Tongue (tissue), 2 donors: Measurements from ENCODE around the gene SUGP2. TPM values are rescaled to one million over a fixed set of nuclear protein-coding genes. Genes with fewer than 3 reads are reported as not detected.
"Not testable (repeated sequence)": the region's sequence is repeated elsewhere in the genome, so short reads cannot be mapped to it uniquely, and the experiment has no call there.

Source experiments
- DNase-seq: peaks from one replicate; pipeline ENCODE4 v3.0.0-alpha.2; 2015
- total RNA-seq: library from RNA; depleted of rRNA; stranded (reverse); fragments of >200 nt; gene quantifications from one replicate; pipeline ENCODE4 v1.2.3, GENCODE V29; 2014

Gene SUGP2
- total RNA-seq, 1 donor from 2014 or later = 59.3 TPM

DNA sequence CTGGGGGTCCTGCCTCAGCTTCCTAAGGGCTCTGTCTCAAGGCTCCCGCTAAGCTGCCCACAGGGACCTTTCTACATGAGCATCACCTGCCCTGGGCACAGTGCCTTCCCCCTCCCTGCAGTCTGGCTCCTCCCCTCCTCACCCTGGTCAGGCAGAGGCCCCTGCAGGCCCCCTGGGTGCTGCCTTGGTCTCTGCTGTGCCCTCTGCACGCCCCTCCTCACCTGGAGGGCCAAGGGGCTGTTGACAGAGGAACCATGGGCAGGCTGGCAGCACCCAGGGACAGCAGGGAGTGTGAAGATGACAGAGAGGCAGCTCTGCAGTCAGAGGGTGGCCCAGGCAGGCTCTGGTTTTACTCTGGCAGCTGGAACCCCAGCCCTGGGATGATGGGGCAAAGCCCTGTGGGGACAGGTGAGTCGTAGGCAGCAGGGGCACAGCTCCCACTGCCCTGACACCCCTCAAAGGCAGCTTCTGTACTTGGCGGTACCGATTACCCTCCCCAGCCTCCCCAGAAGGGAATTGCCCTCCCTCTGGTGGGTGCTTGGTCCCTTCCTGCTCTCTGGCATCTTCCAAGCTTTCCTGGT lies 43.1 kb downstream of the SUGP2 start:
- DNase-seq = no peak

DNA sequence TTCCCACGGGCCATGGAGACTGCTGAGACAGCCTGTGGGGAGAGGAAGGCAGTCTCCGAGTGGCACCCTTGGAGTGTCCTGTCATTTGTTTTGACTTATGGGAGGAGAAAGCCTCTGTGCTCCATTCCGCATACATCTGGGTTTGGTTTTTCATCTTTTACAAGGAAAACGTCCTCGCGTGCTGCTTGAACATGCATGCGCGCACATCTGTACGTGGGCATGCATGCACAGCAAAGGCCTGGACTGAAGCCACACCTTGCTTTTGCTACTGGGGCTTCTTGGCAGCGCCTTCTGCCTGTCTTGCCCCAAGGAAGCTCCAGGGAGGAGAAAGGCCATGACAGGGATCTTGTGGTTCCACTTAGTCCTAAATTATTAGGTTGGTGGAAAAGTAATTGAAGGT lies 44.0 kb downstream of the SUGP2 start:
- no peak for DNase-seq

DNA sequence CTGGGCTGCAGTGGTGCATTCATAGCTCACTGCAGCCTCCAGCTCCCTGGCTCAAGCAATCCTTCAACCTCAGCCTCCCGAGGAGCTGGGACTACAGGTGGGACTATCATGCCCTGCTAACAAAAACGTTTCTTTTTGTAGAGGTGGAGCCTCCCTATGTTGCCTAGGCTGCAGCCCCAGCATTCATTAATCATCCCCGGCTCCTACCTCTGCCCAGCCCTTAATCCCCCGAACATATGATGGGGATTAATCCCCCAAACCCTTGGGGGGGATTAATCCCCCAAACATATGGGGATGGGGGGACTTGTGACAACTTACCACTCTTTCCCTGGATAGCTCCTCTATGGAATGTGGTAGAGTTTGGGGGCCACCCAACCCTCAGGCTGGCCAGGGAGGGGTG lies 45.9 kb downstream of the SUGP2 start:
- no peak for DNase-seq

DNA sequence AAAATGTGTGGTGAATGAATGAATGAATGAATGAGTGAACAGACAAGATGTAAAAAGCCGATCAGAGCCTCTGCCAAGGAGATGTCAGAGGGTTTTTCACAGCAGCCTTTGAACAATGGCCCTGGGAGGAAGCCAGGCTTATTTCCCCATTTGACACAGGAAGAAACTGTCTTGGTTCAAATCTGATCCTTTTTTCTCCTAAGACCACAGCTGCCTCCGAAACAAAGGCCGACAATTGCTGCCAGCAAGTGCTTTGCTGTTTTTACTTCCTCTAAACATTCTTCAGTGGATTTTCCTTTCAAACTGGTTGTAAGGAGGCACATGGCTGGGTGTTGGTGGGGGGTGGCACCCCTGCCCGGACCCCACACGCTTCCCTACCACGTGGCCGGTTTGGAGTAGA lies 48.1 kb downstream of the SUGP2 start:
- peak; percentile 52 for DNase-seq

DNA sequence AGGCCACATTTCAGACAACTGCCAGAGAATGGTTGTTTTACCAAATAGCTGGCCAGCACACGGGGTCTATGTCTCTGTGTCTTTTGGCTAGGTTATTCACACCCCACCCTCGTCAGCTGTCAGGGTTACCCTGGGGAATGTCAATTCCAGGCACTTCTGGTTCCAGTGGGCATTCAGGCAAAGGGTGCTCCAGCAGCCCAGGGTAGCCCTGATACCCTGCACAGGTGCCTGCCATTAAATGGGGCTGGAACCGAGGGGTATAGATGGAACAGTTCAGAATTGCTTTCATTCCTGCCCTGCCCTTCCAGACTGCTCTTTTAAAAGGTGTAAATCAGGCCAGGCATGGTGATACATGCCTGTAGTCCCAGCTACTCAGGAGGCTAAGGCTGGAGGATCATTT lies 49.1 kb downstream of the SUGP2 start:
- no peak for DNase-seq

DNA sequence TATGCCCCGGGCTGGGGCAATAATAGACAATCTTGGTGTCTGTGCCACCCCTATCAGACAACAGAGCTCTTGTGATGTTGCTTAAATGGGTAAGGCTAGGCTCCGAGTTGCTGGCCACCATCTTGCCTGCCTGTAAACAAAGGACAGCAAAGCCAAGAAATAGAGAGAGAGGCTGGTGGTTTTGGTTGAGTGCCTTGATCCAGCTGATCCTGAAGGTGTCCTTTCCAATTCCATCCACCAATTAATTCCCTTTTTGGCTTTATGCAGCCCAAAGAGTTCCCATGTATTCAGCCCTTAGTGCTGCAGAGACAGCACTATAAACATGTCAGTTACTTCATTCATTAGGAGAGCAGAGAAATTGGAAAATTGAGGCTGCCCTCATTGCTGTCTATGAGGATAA lies 50.6 kb downstream of the SUGP2 start:
- DNase-seq = no peak

DNA sequence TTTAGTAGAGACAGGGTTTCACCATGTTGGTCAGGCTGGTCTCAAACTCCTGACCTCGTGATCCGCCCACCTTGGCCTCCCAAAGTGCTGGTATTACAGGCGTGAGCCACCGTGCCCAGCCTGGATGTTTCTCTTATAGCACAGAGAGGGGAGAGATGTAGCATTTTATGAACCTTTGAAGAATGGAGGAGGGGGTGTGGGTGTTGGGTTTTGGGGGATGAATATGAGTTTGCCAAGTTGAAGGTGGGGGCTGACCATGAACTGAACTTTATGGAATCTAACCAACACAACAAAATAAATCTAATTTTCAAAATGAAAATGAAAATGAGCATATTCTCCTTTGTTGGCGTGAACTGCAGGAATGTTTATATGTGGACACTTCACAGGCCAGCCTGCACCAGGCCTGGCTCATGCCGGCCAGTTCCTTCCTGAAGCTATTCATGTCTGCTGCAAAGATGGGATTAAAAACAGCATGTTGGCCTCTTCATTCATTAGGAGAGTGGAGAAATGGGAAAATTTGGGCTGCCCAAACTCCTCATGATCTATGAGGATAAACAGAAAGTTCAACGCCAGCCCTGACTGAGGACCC lies 52.8 kb downstream of the SUGP2 start:
- no peak for DNase-seq

DNA sequence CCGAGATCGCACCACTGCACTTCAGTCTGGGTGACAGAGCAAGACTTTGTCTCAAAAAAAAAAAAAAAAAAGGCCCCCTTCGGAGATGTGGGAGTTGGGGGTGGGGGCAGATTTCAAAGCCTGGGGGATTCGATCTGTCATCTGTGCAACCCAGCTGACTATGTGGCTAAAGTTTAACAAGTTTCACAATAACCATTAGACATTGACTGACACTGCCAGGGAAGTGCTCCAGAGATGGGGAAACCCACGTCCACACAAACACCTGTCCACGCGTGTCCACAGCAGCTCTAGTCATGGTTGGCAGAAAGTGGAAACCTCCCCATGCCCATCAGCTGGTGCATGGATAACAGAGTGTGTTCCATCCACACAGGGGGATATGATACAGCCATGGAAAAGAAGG lies 54.7 kb downstream of the SUGP2 start:
- no peak for DNase-seq

DNA sequence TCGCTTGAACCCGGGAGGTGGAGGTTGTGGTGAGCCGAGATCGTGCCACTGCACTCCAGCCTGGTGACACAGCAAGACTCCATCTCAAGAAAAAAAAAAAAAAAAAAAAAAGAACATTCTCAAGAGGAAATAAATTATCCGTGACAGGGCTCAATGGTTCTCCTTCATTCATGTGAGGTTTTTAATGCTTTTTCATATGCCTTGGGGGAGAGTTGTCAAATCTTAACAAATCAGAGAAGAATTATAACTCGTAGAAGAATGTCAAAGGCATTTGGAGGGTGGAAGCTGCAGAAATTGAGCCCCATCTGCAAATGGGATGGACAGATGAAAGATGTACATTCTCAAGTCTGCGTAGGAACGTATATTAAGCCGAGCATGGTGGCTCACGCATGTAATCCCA lies 57.4 kb downstream of the SUGP2 start:
- no peak for DNase-seq

DNA sequence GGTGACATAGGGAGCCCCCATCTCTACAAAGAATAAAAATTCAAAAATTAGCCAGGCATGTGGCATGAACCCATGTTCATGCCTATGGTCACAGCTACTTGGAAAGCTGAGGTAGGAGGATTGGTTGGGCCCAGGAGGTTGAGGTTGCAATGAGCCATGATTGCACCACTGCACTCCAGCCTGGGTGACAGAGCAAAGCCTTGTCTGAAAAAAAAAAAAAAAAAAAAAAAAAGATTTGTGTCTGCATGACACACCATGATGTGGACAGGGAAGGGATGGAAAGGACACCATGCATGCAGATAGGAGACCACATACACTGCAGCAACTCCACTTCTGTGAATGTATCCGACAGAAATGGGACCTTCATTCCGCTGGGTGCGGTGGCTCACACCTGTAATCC lies 58.3 kb downstream of the SUGP2 start:
- no peak for DNase-seq

DNA sequence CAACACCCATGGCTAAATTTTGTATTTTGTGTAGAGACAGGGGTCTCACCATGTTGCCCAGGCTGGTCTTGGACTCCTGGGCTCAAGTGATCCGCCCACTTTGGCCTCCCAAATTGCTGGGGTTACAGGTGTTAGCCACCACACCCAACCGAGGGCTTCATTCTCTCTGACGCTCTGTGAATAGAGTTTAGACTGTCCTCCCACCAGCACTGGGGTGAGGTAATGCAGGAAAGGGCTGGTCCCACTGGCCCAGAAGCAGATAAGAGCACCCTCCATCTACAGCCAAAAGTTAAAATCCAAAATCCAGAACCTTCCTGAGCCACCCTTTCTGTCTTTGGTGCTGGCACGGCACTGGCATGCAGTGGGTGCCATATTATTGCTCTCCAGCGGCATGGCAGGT lies 60.5 kb downstream of the SUGP2 start:
- DNase-seq = no peak

DNA sequence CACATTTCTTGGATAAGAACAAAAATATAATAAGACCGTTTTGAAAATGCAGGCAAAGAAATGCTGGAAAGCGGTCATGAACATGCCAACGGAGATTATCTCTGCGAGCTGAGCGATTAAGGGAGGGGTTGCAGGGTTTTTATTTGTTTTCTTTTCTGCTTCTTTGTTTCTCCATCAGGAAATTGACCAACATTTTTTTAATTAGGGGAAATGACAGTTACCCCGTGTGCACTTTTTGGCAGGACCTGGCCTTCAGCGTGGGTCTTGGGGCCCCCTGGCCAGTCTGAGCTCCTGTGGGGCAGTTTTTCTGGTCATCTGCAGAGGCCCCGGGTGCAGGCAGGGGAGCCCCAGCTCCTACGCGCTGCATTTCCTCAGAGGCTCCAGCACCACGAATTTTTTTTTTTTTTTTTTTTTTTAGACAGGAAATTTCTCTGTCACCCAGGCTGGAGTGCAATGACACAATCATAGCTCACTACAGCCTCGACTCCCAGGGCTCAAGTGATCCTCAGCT lies 61.0 kb downstream of the SUGP2 start:
- DNase-seq = no peak

DNA sequence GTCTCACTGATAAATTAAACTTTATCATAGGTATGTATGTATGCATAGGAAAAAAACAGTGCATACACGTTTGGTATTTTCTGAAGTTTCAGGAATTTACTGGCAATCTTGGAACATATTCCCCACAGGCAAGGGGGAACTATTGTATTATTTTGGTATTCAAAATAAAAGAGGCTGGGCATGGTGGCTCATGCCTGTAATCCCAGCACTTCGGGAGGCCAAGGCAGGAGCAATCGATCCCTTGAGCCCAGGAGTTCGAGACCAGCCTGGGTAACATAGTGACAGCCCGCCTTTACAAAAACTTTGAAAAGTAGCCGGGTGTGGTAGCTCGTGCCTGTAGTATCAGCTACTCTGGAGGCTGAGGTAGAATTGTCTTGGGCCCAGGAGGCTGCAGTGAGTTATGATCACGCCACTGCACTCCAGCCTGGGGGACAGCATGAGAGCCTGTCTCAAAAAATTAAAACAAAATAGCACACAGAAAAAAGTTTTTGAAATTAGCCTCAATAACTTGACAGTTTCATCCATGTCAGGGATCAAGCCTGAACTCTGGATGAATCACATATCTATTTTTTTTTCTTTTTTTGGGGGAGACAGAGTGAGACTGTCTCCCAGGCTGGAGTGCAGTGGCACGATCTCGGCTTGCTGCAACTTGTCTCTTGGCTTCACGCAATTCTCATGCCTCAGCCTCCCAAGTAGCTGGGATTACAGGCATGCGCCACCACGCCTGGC lies 63.2 kb downstream of the SUGP2 start:
- no peak for DNase-seq

DNA sequence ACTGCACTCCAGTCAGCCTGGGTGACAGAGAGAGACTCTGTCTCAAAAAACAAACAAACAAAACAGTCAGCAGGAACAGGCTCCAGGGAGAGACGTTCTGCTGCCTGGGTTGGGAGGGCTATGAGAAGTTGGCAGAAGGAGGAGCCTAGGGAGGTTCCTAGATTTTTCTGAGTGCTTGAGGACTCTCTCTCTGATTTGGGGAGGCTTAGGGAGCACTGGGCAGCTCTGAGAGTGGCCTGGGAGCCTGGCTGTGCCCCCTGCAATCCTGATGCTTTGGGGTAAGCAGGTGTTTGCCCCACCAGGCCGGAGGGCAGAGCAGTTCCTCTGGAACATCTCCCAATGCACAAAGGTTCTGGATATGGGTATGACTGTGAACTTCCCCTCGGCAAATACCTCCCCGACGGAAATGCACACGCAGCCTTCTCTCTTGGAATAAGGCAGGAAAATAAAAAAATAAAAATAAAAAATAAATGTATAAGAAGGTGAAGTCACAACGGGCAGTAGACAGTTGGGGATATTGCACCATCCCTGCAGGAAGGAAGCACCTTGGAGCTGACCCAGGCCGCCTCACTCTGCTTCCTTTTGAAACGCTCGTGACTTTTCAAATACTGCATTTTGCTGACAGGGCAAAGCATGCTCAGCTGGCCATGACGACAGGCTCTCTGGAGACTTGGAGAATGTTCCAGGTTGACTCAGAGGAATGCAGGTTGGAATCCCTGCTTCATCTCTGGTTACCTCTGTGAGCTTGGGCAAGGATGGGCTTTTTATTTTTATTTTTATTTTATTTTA lies 65.8 kb downstream of the SUGP2 start:
- DNase-seq = peak; percentile 38

DNA sequence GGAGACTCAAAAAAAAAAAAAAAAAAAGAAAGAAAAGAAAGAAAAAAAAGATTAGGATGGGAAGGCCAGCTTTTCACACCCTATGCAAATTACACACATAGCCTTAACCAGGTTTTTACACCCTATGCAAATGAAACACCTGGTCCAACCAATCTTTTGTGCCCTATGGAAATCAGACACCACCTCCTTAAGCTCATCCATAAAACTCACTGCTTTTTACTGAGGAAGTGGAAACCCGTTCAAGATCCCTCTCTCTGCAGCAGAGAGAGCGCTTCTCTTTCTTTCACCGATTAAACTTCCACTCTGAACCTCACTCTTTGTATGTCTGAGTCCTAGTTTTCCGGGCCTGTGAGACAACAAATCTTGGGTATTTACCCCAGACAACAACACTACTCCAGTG lies 67.0 kb downstream of the SUGP2 start:
- no peak for DNase-seq

DNA sequence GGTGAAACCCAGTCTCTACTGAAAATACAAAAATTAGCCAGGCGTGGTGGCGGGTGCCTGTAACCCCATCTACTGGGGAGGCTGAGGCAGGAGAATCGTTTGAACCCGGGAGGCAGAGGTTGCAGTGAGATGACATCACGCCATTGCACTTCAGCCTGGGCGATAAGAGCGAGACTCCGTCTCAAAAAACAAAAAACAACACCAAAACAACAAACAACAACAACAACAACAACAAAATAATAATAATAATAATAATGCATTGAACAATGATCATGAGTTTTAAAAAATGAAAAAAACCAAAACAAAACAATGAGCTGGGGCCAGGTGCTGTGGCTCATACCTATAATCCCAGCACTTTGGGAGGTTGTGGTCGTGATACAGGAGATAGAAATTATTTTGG lies 69.2 kb downstream of the SUGP2 start:
- DNase-seq = no peak

DNA sequence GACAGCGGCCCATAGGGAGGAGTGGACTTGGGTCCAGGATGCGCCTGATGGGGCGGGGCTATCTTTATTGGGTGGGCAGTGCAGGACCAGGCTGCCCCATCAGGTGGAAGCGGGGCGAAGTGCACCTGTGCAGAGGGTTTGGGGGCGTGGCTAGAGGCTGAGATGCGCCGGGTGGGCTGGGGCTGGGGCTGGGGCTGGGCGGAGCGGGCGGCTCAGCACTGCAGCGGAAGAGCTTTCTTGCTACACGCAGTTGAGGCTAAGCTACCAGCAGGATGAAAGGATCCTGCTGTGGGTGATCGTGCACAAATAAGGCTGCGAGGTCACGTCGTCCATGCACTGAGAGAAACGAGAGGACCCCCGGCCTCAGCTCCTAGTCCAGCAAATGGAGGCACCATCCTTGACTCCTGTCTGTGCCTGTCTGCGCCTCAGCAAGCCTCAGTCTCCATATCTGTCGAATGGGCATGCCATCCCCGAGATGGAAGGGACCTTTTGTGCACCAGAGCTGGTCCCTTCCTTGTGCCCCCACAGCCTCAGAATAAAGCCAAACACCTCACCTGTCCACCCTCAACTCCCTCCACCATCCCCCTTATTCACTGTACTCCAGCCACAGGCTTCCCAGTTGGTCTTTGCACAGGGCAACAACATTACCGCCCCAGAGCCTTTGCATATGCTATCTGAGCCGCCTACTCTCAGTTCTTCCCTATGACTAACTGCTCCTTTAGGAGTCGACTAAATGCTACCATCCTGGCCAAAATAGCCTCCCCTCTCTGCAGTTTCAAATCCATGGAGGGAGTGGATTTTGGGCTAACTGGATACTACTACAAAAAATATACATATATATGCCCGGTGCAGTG lies 71.3 kb downstream of the SUGP2 start:
- no peak for DNase-seq

DNA sequence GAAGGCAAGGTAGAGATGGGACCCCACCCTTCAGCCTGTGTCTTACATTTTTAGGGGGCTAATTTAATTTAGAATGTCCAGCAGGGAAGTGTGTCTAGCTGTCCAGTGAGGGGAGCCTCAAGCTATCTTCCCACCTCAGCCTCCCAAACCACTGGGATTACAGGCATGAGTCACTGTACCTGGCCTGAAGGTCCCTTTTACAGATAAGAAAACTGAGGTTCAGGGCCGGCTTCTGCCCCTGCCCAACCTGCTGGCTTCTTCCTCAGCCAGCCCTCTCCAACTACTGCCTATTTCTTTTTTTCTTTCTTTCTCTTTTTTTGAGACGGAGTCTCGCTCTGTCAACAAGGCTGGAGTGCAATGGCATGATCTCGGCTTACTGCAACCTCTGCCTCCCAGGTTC lies 72.9 kb downstream of the SUGP2 start:
- DNase-seq = no peak

DNA sequence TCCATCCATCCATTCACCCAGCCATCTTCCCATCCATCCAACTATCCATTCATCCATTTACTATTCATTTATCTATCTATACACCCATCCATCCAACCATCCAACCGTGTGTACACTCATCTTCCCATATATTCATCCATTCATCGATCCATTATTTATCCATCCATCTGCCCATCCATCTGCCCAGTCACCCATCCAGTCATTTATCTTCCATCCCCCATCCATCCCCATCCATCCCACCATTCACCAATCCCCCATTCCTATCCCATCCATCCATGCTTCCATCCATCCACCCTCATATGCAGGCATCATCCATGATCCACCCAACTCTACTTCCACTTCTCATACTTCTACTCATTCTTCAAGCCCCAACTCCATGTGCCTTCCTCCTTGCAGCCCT lies 78.3 kb downstream of the SUGP2 start:
- DNase-seq = no peak

DNA sequence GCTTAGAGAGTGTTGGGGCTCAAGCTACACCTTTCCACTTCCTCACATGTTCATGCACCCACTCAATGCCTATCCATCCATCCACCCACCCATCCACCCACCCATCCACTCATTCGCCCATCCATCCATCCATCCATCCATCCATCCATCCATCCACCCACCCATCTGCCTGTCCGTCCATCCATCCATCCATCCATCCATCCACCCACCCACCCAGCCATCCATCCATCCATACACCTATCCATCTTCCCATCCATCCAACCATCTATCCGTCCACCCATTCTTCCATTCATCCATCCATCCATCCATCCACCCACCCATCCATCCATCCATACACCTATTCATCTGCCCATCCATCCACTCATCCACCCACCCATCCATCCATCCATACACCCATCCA lies 79.2 kb downstream of the SUGP2 start:
- no peak for DNase-seq

DNA sequence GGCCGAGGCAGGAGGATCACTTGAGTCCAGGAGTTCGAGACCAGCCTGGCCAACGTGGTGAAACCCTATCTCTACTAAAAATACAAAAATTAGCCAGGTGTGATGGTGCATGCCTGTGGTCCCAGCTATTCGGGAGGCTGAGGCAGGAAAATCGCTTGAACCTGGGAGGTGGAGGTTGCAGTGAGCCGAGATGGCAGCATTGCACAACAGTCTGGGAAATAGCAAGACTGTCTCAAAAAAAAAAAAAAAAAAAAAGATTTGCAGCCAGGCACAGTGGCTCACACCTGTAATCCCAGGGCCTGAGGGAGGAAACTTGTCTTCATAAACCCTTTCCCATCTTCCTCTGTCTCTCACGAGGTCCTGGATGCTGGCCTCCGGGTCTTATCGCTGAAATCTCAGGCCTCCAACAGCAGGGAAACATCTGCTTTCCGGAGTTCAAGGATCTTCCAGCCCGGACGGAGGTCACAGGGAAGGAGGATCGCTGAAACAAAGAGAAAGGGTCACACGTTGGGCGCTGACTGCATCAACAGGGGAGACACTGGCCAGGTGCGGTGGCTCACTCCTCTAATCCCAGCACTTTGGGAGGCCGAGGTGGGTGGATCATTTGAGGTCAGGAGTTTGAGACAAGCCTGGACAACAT lies 80.8 kb downstream of the SUGP2 start:
- DNase-seq = not testable (repeated sequence)
